ENCODE measurements around the gene LCP2.
"Not testable (repeated sequence)": the region's sequence is repeated elsewhere in the genome, so short reads cannot be mapped to it uniquely, and the experiment has no call there.

Gene LCP2

DNA sequence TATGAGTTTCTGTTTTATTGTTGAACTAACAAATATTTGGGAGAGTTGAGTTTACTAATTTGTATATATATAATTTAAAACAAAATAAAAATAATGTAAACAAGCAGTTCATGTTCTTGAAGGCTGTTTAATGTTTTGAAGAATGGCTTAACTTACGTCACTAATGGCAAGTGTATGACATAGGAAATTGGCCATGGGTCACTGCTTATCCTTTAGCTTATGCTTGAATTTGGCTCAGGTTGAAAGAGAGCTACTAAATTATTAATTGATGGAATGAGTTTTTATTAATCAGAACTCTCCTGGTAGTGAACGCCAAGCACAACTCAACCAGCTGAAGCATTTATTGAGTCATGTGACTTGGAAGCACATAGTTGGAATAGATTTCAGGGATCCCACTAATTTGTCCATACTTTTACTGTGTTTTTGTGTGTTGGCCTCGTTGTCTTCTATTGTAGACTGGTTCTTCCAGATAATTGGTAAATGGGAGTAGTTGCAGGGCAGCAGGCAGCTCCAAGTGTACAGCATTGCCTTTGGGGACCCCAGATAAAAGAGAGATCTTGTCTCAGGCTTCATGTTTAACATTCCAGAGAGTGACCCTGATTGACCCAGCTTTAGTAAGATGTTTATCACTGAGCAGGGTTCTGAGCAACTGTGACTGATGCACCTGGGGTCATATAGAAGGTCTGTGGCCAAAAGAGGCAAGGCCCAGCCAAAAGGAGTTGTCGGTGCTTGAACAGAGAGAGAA lies 51.3 kb downstream of the LCP2 start:
- no peak for DNase-seq

GRCh38 chr5:170245436-170245835 lies 52.1 kb downstream of the LCP2 start:
- not testable (repeated sequence) for DNase-seq

GRCh38 chr5:170238456-170239196 lies 59.0 kb downstream of the LCP2 start:
- DNase-seq = no peak

DNA sequence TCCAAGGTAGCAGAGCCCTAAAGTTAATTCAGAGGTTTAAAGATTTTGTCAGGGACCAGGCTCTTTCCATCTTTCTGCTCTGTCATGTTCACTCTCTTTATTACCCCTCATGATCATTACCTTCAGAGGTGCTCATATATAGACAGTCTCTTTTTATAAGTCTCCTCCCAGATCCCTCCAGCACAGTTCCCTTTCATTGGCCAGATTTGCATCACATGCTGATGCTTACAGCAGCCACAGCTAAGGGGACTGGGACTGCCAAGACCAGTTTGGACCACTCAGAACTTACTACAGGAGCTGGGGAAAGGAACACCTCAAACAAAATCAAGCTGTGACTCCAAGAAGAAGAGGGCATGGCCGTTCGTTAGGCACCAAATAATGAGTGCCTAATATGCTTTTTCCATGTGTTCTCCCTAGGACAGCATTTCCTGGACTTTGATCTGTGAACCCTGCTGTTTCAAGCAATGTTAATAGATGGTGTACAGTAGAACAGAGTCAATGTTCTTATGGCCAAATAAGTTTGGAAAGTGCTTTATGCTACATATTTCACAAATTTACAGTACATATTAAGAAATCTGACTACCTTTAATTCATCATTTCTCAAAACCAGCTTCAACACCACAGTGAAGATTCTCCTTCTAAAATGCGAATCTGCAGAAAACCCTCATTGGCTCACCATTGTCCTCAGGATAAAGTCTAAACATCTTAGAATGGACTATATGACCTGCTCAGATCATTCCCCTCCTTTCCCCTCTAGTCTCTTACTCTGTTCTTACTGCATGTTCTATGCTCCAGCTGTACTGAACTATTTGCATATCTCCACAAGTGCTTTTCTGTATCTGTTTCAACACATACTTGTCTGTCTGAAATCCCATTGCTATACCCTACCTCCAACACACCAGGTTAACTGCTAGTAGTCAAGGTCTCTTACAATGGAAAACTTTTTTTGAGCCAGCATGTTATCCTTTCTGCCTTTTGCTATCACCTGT lies 61.4 kb downstream of the LCP2 start:
- DNase-seq = no peak

DNA sequence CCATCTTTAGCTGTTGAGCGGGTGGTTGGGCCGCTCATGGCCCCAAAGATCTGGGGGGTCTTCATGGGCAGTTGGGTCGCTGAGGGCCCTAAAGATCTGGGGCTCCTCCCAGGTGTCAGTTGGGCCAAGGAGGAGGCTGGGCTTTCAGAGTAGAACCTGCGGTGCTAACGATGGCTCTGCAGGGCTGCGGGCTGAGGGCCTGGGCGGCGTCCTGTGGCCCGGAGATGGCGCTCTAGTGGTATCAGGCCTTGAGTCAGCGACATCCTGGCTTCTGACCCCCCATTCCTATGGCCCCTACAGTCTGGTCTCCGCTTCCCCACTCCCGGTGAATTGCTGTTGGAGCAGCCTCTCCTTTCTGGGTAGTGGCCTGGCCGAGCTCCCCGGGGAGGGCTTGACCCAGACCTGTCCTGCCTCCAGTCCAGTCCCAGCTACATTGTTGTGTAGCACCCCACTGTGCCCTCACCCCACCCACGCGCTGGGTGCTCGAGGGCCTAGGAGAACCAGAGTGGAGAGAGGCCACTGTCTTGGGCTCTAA lies 64.2 kb downstream of the LCP2 start:
- DNase-seq = no peak

GRCh38 chr5:170232786-170233185 lies 64.8 kb downstream of the LCP2 start, which contains the start of gene C5orf58:
Gene C5orf58, plus strand, starts transcription at chr5:170232985. Its CDS starts 1,992 bp downstream, at chr5:170234977.
- no peak for DNase-seq

- no peak for DNase-seq
Measured at GRCh38 chr5:170228762-170229435, 68.7 kb downstream of the LCP2 start.

DNA sequence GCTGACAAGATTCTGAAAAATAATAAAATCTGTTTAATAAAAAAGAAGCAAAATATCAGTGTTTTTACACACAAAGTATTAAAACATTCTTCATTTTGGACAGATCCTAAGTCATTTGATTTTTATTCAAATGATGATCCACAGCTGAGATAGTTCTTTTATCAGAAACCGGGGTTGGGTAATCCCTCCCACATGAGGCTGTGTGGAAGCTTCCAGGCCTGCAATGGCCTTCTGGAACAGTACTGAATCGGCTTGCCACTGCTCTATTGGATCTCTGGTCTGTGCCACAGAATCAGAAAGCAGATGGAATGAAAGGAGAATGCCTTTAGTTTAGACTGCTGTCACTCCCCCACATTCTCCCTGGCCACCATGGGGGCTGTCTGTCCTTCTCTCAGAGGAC lies 70.9 kb downstream of the LCP2 start:
- DNase-seq = no peak

- no peak for DNase-seq
Measured at GRCh38 chr5:170226129-170226615, 71.4 kb downstream of the LCP2 start.

- peak; percentile 14 for DNase-seq
Measured at GRCh38 chr5:170225326-170226128, 72.0 kb downstream of the LCP2 start.

GRCh38 chr5:170223906-170224305 lies 73.7 kb downstream of the LCP2 start:
- DNase-seq = no peak

DNA sequence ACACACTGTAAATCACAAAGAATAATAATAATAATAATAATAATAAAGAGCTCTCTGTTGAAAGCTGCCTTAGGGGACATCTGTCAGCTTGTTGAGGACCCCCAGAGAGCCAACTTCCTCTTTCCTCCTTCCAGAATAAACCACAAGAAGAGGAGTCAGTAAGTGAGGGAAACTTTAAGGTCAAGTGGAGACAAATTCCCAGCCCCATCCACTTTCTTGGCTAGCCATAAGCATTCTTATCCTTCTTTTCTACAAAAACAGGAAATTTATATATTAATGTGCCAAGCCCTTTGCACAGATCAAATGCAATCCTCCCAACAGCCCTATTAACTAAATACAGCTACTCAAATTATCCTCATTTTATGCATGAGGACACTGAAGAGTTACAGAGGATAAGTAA lies 74.2 kb downstream of the LCP2 start:
- DNase-seq = no peak

DNA sequence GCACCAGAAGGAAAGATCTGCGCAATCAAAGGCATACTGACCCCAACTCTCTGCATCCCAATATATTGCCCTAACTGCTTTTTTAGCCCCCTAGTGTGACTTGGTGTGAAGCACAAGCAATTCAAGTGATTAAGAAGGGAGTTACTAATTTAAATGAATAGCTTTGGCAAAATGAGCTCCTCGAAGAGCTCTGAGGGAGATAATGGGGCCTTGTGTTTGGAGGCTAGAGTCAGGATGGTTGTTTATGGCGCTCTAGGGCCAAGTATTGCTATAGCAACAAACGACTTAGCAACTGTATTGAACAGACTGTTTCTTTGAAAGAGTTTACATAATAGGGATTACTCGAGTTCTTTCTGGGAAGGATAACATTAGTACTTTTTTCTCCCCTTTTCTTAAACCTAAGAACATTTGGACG lies 76.2 kb downstream of the LCP2 start:
- no peak for DNase-seq

GRCh38 chr5:170220191-170220590 lies 77.4 kb downstream of the LCP2 start:
- no peak for DNase-seq

- no peak for DNase-seq
Measured at GRCh38 chr5:170219615-170220014, 78.0 kb downstream of the LCP2 start.

GRCh38 chr5:170218726-170219125 lies 78.9 kb downstream of the LCP2 start:
- peak; percentile 4 for DNase-seq

GRCh38 chr5:170217831-170218230 lies 79.7 kb downstream of the LCP2 start:
- DNase-seq = no peak

- no peak for DNase-seq
Measured at GRCh38 chr5:170216257-170216864, 81.2 kb downstream of the LCP2 start.

DNA sequence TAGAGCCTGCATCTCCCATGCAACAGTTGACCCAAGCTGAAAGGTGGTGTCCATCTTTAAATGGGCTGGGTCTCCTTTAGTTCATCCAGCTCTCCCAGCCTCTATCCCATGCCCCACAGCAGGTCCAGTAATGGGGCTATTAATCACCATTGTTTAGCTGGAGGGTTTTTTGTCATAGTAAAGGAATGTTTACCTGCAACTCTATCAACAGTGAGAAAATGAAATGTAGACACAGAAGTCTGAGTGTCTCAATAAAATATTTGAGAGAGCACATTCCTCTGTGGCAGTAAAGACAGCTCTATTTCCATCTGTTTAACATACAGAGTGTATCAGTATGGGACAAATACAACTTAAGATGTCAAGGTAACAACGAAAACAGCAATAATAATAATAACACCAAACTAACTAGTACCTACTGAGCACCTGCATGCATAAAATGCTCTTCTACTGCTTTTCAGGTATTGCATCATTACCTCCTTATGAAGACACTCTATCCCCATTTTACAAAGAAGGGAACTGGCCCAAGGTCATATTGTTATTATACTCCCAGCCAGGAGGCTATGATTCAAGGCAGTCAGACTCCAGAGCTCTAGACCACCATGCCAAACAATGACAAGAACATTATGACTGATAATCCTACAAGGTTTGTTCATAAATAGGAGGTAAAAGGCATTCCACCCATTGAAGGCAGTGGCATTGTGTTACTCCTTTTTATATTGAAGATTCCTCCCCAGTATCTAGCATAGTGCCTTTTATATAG lies 85.8 kb downstream of the LCP2 start:
- DNase-seq = no peak

DNA sequence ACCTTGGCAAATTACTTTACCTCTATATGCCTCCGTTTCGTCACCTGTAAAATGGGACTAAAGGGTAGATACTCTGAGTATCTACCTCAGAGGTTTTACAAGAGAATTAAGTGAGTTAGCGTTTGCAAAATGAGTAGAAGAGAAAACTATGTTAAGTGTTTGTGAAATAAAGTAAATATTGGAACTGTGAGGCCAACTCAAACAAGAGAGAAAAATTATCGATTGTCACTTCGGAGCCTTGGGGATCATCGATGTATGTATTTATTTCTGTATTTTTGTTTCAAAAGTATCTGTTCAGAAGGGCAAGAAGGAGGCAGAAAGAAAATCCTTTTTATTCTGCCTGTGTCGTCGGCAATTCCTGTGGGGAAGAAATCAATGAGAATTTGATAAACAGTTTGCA lies 90.6 kb downstream of the LCP2 start:
- no peak for DNase-seq
